Lung (tissue), 12 donors: Measurements from ENCODE around the gene HSPA12B. TPM values are rescaled to one million over a fixed set of nuclear protein-coding genes. Genes with fewer than 3 reads are reported as not detected.

Experiments
- ATAC-seq: fragments of 200-7000 bp; cut with Tn5 transposase; one replicate; pipeline ENCODE4 v1.9.1; 2020; ENCODE audit warnings: moderate number of reproducible peaks; ENCODE audit not compliant: insufficient read depth, low FRiP score
- DNase-seq, 3 donors: peaks; one replicate each; pipeline ENCODE4 v3.0.0-alpha.2; 2013 to 2017
- H3K27ac ChIP-seq, 2 donors: one replicate each; pipeline ENCODE4 v1.5.1; 2013; ENCODE audit warnings: mild to moderate bottlenecking in 2 of 2, moderate library complexity in 2 of 2, control low read depth in 1 of 2, inconsistent platforms in 1 of 2, low read depth in 1 of 2, low read length in 1 of 2
- H3K27me3 ChIP-seq, 3 donors: one replicate each; pipeline ENCODE4 v1.5.1; 2013; ENCODE audit warnings: low read length in 2 of 3; ENCODE audit not compliant: control insufficient read depth in 3 of 3, insufficient read depth in 3 of 3
- H3K36me3 ChIP-seq, 4 donors: one replicate each; pipeline ENCODE4 v1.5.1; 2013; ENCODE audit warnings: low read length in 4 of 4, mild to moderate bottlenecking in 1 of 4, moderate library complexity in 1 of 4; ENCODE audit not compliant: control insufficient read depth in 4 of 4, insufficient read depth in 4 of 4
- H3K4me1 ChIP-seq, 5 donors: one replicate each; pipeline ENCODE4 v1.5.1; 2013; ENCODE audit warnings: low read length in 5 of 5, mild to moderate bottlenecking in 2 of 5, moderate library complexity in 1 of 5; ENCODE audit not compliant: control insufficient read depth in 5 of 5, insufficient read depth in 5 of 5
- H3K4me3 ChIP-seq: one replicate; pipeline ENCODE4 v1.5.1; 2013; ENCODE audit warnings: mild to moderate bottlenecking, control low read depth, moderate library complexity
- H3K9ac ChIP-seq, 2 donors: one replicate each; pipeline ENCODE4 v1.5.1; 2013; ENCODE audit warnings: low read length in 2 of 2, control low read depth in 1 of 2; ENCODE audit not compliant: insufficient read depth in 1 of 2
- H3K9me3 ChIP-seq, 4 donors: one replicate each; pipeline ENCODE4 v1.5.1; 2013; ENCODE audit warnings: low read length in 3 of 4, mild to moderate bottlenecking in 1 of 4, moderate library complexity in 1 of 4; ENCODE audit not compliant: control insufficient read depth in 4 of 4, insufficient read depth in 3 of 4
- WGBS, 2 donors: extraction: QIAGEN DNeasy Blood & Tissue Kit; methylation state at CpG; one replicate each; pipeline ENCODE4 v1.1.7; 2013; 5-methylcytosine and 5-hydroxymethylcytosine counted together
- polyA plus RNA-seq, 2 donors: library from polyadenylated mRNA; stranded (reverse); fragments of 200-250 nt; gene quantifications; one replicate each; pipeline ENCODE4 v1.2.1, GENCODE V29; 2013
- total RNA-seq, 2 donors: library from RNA; depleted of rRNA in 1 of 2; stranded (reverse); fragments of >200 nt in 1 of 2; gene quantifications; one replicate each; pipeline ENCODE4 v1.2.1, GENCODE V29; 2014 to 2021
- TF ChIP-seq, protein P1 (sequence below): IDR thresholded peaks from 2 replicates; pipeline ENCODE4 v1.5.1; 2012; ENCODE audit warnings: mild to moderate bottlenecking; ENCODE audit errors: control extremely low read depth, extremely low read depth
- donor health status: control.
- donor health status: control.
- donor health status: Bipolar disorder and iron deficiency.
- donor health status: healthy.
- donor health status: DM: yes; HTN: yes; CAD: no.

The HSPA12B gene
- total and polyA plus RNA-seq, 4 donors: 11.4 to 28.3 (median 19.9) TPM

DNA sequence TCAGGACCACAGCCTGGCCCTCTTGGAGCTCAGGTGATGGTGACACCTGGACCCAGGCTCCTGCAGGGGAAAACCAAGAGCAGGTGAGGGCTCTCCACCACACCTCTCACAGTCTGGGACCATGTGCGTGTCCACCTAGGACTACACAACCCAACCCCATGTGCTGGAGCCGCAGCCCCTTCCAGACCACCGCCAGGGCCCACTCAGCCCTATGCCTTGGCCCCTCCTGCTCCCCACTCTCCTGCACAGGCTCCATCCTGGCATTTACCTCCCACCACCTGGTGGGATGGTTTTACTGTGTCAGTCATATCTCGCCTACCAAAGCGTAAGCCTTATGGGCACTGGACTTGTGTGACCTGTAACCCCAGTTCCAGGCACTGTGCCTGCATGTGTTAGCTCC lies 37.6 kb upstream of the HSPA12B start:
- no peaks in the 10 kb centered on the region for H3K27me3 ChIP-seq
- H3K9ac ChIP-seq: no peak overlapping the region
- H3K9me3 ChIP-seq: peaks cover 0 to 7% (median 2%) of the 10 kb centered on the region in 4 donors
- peaks cover 0 to 10% (median 0%) of the 10 kb centered on the region in 5 donors for H3K4me1 ChIP-seq
- ATAC-seq (no peak), DNase-seq (no peak)
- H3K27ac ChIP-seq: no peak overlapping the region
- H3K36me3 ChIP-seq: no peaks in the 10 kb centered on the region
- H3K4me3 ChIP-seq: no peak overlapping the region
- TF ChIP-seq, protein P1, sequence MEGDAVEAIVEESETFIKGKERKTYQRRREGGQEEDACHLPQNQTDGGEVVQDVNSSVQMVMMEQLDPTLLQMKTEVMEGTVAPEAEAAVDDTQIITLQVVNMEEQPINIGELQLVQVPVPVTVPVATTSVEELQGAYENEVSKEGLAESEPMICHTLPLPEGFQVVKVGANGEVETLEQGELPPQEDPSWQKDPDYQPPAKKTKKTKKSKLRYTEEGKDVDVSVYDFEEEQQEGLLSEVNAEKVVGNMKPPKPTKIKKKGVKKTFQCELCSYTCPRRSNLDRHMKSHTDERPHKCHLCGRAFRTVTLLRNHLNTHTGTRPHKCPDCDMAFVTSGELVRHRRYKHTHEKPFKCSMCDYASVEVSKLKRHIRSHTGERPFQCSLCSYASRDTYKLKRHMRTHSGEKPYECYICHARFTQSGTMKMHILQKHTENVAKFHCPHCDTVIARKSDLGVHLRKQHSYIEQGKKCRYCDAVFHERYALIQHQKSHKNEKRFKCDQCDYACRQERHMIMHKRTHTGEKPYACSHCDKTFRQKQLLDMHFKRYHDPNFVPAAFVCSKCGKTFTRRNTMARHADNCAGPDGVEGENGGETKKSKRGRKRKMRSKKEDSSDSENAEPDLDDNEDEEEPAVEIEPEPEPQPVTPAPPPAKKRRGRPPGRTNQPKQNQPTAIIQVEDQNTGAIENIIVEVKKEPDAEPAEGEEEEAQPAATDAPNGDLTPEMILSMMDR: no peak
- WGBS, 2 donors: 93 to 98% methylated on average over 5 of the region's 5 CpGs

DNA sequence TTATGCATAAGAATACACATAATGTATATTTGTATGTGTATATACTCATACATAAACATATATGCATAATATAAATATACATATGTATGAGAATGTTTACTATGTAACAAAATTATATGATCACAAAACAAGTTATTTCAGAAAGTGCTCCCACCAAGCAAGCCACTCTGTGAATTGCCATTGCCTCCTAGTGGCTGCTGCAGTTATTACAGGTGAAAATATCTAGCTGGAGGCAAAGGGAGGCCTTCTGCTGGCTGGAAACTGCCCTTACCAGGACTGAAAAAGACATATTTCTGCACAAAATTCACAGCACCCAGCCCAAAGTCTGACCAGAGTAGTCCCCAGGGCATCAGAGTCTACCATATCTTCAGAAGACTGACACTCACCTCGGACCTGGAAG lies 36.3 kb upstream of the HSPA12B start:
- no peaks in the 10 kb centered on the region for H3K27me3 ChIP-seq
- peaks cover 0 to 5% (median 2%) of the 10 kb centered on the region in 4 donors for H3K9me3 ChIP-seq
- 88 to 100% methylated on average over 1 of the region's 1 CpG for WGBS, 2 donors
- H3K4me3 ChIP-seq: no peak overlapping the region
- TF ChIP-seq, protein P1: no peak
- H3K4me1 ChIP-seq: peaks cover 0 to 10% (median 0%) of the 10 kb centered on the region in 5 donors
- ATAC-seq: no peak
- no peak overlapping the region for H3K27ac ChIP-seq
- no peak overlapping the region for H3K9ac ChIP-seq
- no peak for DNase-seq
- H3K36me3 ChIP-seq: no peaks in the 10 kb centered on the region

GRCh38 chr20:3696745-3697587 lies 35.5 kb upstream of the HSPA12B start:
- no peak for DNase-seq
- no peaks in the 10 kb centered on the region for H3K27me3 ChIP-seq
- ATAC-seq: no peak
- WGBS, 2 donors: 89 to 93% methylated on average over 15 of the region's 15 CpGs
- no peaks in the 10 kb centered on the region for H3K36me3 ChIP-seq
- H3K9me3 ChIP-seq: peaks cover 0 to 5% (median 2%) of the 10 kb centered on the region in 4 donors
- H3K27ac ChIP-seq: no peak overlapping the region
- H3K9ac ChIP-seq: no peak overlapping the region
- H3K4me1 ChIP-seq: peaks cover 0 to 10% (median 0%) of the 10 kb centered on the region in 5 donors
- TF ChIP-seq, protein P1: no peak
- no peak overlapping the region for H3K4me3 ChIP-seq
